AG04449 (cell line): ENCODE data around the gene WNT7A.

Source experiments
- CTCF ChIA-PET: fragments of 350-600 bp; formaldehyde crosslinking; extraction: SDS; loops from one replicate; lab custom pipeline; 2021; ENCODE audit warnings: antibody characterized with exemption; lab: Yijun Ruan, JAX
- POLR2A ChIA-PET: fragments of 400-600, 350-600 bp; formaldehyde crosslinking; extraction: SDS; loops from one replicate; lab custom pipeline; 2020; ENCODE audit warnings: antibody characterized with exemption, inconsistent platforms; lab: Yijun Ruan, JAX
- DNase-seq: peaks from one replicate; pipeline ENCODE4 v3.0.0-alpha.2; 2010; ENCODE audit warnings: low read depth, low spot score
- H3K4me3 ChIP-seq: 2 replicates; pipeline ENCODE4 v1.5.1; 2011; ENCODE audit warnings: low read depth, mild to moderate bottlenecking, control low read depth, low read length
- CTCF ChIP-seq: IDR thresholded peaks from one replicate; pipeline ENCODE4 v1.5.1; 2011; ENCODE audit warnings: mild to moderate bottlenecking, moderate library complexity, low read length, control low read depth, inconsistent platforms; ENCODE audit not compliant: insufficient read depth; ENCODE audit errors: missing control alignments

WNT7A gene

GRCh38 chr3:13881536-13882410, 1.9 kb upstream of the WNT7A start:
- POLR2A ChIA-PET = no interaction called here
- no peak overlapping the region for H3K4me3 ChIP-seq
- no peak for TF ChIP-seq CTCF
- no peak for DNase-seq
- CTCF ChIA-PET = interaction anchor here (1.8 to 2.9 kb wide), 2 partner anchors 224 to 227 kb away, joined by 9 to 12 read pairs; no protein-coding TSS in a partner anchor

GRCh38 chr3:13880811-13881156, 913 bp upstream of the WNT7A start:
- CTCF ChIA-PET = interaction anchor here (1.8 to 2.9 kb wide), 2 partner anchors 223 to 226 kb away, joined by 9 to 12 read pairs; no protein-coding TSS in a partner anchor
- POLR2A ChIA-PET = no interaction called here
- no peak for DNase-seq
- no peak overlapping the region for H3K4me3 ChIP-seq
- TF ChIP-seq CTCF = no peak

GRCh38 chr3:13879102-13879945, 547 bp downstream of the WNT7A start:
- DNase-seq = no peak
- CTCF ChIA-PET = no interaction called here
- POLR2A ChIA-PET = no interaction called here
- H3K4me3 ChIP-seq = no peak overlapping the region
- no peak for TF ChIP-seq CTCF

- no peak for TF ChIP-seq CTCF
- no peak for DNase-seq
- CTCF ChIA-PET = no interaction called here
- POLR2A ChIA-PET = no interaction called here
- no peak overlapping the region for H3K4me3 ChIP-seq
Measured at GRCh38 chr3:13878281-13879101, 1.4 kb downstream of the WNT7A start.

- CTCF ChIA-PET = no interaction called here
- POLR2A ChIA-PET = no interaction called here
- no peak for TF ChIP-seq CTCF
- H3K4me3 ChIP-seq = no peak overlapping the region
- no peak for DNase-seq
Measured at GRCh38 chr3:13877911-13878280, 2.0 kb downstream of the WNT7A start.
